ENCODE measurements around the gene DBF4B.
"Not testable (repeated sequence)": the region's sequence is repeated elsewhere in the genome, so short reads cannot be mapped to it uniquely, and the experiment has no call there.

The DBF4B gene

DNA sequence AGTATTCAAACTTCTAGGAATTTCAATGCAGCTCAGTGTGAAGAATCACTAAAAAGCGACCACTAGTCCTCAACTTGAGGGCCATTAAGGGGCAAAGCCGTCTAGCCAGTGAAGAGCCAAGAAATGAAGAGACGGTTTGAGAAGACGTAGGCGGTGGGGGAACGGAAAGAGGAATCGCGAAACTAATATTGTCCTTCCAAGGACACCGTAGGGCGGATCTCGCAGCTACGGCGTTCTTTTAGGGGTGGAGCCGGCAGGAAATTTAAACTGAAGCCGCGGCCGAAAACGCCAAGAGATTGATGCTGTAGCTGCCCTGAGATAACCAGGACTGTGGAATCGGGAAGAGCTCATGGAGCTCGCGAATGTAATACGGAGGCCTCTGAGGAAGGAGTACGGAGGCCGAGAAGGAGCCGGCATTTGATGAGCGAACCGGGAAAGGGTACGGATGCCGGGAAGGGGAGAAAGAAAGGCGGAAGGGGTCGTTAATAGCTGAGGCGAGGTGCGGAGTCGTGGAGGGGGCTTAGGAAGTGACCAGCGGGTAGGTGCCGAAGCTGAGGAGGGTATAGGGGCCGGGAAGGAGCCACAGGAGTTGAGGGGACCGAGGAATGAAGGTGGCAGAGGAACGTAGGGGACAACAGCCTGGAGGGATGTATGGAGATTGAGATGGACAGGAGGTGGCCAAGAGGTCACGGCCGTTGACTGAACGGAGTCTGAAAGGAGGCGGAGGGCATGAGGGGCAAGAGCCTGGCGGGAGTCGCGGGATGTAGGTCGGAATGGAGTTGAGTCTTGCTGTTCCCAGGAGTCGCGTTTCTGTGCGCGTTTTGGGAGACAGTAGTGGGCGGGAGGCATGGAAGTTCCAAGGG, at the start of gene DBF4B:
Gene DBF4B (plus strand): TSS at position 265 of the 863 bp plus-strand sequence. CDS start 156 bp downstream, at position 421.
- peak; percentile 99 for DNase-seq

DNA sequence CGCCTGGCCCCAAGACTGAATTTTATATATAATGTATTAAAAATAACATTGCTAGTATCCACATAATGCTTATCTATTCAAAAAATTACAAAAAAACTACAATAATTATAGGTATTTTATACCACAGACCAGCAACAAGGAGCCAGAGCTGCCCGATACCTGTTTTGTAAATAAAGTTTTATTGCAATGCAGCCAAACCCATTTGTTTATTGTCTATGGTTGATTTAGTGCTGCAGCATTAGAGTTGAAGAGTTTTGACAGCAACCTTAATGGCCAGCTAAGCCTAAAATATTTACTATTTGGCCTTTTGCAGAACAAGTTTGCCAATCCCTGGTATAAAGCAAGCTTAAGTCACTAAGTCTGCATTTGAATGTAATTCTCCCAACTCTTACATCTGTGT, 46.6 kb upstream of the DBF4B start:
- no peak for DNase-seq

DNA sequence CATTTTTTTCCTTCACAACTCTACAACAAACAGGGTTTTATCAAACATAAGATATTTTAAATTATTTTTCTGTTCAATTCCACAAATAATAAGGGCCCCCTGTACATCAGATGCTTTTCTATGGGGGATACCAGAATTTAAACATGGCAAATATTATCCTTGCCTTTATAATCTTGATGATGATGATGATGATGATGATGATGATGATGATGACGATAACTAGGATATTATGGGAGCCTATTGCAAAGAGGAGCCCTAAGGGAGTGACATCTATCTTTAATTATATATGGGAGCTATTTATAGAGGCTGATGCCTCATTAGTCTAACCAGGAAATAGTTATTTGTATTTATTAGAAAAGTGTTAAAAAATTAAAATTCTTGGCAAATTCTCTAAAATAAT, 45.4 kb upstream of the DBF4B start:
- DNase-seq: no peak

DNA sequence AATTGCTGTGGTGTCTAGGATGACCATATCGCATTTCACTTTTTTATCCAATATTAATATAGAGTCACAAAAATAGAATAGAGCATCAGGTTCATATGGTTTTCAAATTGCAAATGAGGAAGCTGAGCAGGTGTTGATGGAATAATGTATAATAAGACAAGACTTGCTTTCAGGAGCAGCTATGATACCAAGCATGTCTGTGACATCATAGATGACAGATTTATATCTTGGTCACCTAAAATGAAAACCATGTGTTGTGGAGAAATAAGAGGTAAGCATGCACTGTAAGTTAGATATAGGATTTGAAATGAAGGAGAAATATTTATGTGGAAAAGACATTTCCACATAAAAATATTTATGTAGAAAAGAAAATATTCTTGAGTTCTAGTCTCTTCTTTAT, 43.6 kb upstream of the DBF4B start:
- DNase-seq: no peak

GRCh38 chr17:44666006-44666405, 42.5 kb upstream of the DBF4B start:
- DNase-seq: no peak

GRCh38 chr17:44672479-44673093, 35.9 kb upstream of the DBF4B start:
- peak; percentile 38 for DNase-seq

DNA sequence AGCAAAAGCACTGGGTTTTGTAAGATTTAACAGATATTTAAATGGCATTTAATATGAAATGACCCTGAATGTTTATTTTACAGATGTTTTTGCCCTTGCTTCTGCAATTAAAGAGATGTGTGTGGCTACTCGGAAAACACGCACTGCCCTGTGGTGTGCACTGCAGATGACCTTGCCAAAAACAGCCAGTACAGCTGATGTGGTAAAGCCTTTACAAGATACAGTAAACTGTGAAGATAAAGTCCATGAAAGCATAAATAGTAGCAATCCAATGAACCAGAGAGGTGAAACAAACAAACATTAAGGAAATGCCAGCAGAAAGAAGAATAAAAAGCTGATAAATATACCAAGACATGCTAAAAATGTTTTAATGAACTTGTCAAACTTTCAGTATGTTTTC, 34.6 kb upstream of the DBF4B start:
- DNase-seq: no peak

DNA sequence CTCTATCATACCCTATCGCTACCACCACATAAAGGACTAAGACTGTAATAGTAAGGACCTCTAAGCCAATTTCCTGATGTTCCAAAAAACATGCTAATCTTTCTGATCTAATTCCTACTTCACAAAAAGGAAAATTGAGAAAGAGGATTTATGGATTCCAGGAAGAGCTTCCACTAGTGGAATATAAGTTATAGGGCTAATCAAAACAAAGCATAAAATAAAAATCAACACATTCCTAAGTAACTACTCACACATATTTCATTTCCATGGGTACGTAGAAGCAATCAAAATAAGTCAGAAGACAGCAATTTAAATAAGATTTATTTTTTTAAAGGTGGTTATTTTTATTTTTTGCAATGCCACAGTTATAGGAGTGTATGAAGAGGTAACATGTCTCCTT, 31.3 kb upstream of the DBF4B start:
- DNase-seq: no peak

DNA sequence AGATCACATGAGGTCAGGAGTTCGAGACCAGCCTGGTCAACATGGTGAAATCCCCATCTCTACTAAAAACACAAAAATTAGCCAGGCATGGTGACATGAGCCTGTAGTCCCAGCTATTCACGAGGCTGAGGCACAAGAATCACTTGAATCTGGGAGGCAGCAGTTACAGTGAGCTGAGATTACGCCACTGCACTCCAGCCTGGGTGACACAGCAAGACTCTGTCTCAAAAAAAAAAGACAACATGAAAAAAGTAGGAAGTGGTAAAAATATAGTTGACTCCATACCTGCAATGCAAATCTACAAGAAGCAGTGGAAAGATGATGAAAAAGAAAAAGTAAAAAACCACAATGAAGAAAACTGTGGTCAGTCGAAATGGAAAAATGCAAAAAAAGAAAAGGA, 25.2 kb upstream of the DBF4B start:
- not testable (repeated sequence) for DNase-seq

DNA sequence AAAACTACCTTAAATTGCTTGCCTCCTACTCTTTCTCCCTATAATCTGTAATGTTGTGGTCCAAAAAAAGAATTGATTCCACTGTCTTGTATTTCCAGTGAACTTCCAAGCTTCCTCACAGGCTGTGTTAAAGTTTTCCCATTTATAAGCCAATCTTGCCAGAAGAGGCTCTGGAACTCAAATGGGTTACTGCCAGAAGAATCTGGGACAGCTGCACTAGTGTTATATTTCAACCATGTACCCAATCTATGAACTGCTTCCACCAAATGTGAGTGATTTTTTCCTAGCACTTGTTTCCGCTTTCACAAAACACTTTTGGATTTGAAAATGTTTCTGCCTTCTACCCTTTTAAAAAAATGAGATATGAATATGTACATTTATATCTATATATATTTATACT, 20.7 kb upstream of the DBF4B start:
- DNase-seq: no peak

DNA sequence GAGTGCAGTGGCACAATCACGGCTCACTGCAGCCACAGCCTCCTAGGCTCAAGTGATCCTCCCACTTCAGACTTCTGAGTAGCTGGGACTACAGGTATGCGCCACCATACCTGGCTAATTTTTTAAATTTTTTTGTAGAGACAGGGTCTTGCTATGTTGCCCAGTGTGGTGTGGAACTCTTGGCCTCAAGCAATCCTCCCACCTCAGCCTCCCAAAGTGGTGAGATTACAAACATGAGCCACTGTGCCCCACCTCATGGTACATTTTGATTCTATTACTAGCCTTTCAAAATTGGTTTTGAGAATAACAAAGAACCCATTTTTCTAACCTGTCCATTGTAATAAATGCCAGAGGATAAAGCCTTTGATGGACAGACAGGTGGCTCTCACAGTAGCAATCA, 20.3 kb upstream of the DBF4B start:
- DNase-seq: no peak

DNA sequence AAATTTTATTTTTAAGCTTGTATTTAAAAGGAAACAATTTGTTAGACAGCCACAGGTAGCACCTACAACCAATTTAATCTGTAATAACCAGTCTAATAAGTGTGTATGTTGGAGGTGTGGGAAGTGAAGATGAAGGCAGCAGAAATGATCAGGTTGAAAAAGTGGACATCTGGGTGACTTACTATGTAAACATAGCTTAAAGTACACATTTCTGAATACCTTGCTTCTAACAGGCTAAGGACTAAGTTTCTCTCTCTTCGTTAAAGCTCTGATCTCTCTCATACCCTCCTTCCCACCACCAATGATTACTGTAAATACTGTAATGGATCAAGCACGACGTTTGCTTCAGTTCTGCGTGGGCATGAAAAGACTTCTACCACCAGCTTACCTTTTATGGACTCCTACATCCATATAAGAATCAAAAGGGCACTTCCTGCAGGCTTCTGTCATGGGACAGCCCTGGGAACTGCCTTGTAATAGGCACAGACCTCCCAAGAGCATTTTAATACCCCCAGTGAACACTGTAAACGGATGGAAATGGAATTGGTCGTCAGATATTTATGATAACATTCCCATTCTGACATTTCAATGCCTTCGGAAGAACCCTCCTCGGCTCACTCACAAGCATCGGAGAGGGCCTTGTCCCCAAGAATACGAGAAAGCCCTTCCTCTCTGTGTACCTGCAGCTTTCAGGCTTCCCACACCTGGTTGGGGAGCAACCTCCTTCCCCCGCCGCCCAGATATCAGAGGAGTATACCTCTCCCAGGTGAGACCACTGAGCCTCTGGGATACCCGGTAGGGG, 19.6 kb upstream of the DBF4B start:
- no peak for DNase-seq

- DNase-seq: peak; percentile 96
Observed at GRCh38 chr17:44689477-44690217, 18.8 kb upstream of the DBF4B start, which contains the start of gene CCDC43. Gene CCDC43 (minus strand): TSS chr17:44689776. CDS start chr17:44689753, 23 bp downstream.

GRCh38 chr17:44690746-44691306, 17.6 kb upstream of the DBF4B start:
- peak; percentile 11 for DNase-seq

DNA sequence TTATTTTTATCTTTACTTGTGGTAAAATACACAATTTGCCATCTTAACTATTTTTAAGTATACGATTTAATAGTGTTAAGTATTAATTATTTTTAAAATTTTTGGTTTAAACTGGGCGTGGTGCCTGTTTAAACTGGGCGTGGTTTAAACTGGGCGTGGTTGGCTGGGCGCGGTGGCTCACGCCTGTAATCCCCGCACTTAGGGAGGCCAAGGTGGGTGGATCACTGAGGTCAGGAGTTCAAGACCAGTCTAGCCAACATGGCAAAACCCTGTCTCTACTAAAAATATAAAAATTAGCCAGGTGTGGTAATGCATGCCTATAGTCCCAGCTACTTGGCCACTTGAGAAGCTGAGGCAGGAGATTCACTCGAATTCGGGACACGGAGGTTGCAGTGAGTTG, 14.9 kb upstream of the DBF4B start:
- DNase-seq: no peak

DNA sequence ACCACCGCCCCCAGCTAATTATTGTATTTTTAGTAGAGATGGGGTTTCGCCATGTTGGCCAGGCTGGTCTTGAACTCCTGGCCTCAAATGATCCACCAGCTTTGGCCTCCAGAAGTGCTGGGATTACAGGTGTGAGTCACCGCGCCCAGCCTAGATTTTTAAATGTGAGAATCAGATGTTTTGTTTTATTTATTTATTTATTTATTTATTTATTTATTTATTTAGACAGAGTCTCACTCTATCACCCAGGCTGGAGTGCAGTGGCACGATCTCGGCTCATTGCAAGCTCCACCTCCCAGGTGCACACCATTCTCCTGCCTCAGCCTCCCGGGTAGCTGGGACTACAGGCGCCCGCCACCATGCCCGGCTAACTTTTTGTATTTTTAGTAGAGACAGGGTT, 8.2 kb upstream of the DBF4B start:
- DNase-seq: not testable (repeated sequence)

- no peak for DNase-seq
Observed at GRCh38 chr17:44707755-44708400, 587 bp upstream of the DBF4B start.

DNA sequence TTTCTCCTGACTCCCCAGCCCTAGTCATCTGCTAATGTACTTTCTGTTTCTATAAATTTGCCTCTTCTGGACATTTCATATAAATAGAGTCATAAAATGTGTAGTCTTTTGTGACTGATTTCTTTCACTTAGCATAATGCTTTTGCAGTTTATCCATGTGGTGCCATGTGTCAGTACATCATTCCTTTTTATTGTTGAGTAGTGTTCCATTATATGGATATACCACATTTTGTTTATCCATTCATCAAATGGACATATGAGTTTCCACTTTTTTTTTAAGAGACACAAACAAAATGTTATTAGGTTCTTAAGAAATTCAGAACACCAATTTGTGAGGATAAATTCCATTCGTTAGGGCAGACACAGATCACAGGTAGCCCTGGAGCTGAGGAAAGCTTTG, 11.0 kb downstream of the DBF4B start:
- DNase-seq: no peak

DNA sequence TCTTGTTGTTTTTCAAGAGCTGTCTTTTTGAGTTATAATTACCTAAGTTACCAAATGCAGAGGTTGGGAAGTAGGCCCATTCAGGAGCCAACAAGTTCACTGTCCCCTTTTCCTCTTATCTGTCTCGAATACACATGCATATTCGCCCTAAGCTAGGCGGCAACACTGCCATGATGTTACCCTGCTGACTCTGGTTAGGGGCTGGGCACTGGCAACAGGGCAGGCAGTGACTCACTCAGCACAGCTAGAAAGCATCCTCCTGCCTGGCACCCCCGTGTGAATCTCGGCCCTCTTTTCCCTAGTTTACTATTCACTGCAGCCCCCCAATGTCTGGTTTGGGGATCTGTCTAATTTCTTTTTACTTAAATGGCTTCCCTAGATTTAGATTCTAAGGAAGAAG, 13.8 kb downstream of the DBF4B start:
- DNase-seq: no peak

- DNase-seq: not testable (repeated sequence)
Observed at GRCh38 chr17:44726121-44726520, 17.7 kb downstream of the DBF4B start.

- DNase-seq: peak; percentile 59
Observed at GRCh38 chr17:44733753-44734152, 25.3 kb downstream of the DBF4B start.

DNA sequence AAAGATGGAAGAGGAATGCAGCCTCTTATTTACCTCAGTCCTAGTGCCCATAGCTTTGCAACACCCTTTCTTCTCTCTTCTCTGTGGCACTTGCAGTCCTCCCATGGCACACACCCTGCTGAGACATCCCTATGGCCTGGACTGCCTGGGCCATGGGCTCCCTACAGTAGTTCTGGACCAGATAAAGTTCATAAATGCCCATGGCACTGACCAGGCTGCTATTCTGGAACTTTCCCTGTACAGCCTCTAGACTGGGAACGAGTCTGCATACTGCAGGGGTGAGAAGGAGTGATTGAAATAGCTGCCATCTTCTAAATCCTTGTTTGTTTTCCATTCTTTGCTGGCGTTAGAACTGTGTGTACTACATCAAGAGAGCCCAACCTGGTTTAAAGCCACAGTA, 25.8 kb downstream of the DBF4B start:
- DNase-seq: no peak

Measured in eye (tissue), 1 donor.